ENCODE results near the gene ANGPTL2. TPM values are rescaled to one million over a fixed set of nuclear protein-coding genes. Genes with fewer than 3 reads are reported as not detected.

ANGPTL2 gene
- total RNA-seq, 1 donor from 2014 or later, result not detected

DNA sequence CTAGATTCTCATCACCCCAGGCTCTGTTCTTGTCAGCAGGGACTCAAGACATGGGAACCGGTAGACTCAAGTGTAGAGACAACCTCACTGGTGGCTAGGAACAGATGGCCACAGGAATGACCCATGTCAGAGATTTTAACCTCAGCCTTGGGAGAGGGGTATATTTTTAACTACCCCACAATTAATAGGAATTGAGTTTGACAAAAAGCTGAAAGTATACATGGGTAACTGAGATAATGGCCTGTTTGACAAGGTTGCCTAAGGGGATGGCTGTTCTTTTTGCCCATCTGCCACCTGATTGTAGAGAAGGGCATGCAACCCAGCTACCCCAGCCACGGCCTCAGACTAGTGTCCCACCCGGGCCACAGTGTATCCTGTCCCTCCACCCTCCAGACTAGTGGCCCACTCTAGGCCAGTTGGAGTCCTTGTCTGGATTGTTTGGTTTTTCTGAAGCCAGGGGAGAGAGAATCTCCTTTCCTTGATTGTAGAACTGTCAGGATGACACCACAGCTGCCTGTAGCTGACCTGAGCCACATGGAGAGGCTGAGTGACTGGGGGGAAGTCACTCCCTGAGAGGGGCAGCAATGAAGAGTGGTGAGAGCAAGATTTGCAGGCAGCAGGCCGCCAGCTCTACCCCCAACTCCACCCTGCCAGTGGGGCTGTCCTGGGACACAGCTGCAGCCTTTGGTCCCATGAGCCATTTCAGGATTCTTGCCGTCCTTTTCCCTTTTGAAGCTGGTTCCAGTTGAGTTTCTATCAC is 14.6 kb upstream of the ANGPTL2 start:
- Mint-ChIP-seq H3K4me3 (no peak overlapping the region), H3K27me3 (peaks cover 20% of the 10 kb centered on the region), H3K4me1 (no peaks in the 10 kb centered on the region), H3K36me3 (ENCODE audit: low read depth) (no peaks in the 10 kb centered on the region), H3K27ac (no peak overlapping the region), H3K9me3 (no peaks in the 10 kb centered on the region)
- DNase-seq, result no peak
- intact Hi-C loops (cut with micrococcal nuclease), result no loop called here

DNA sequence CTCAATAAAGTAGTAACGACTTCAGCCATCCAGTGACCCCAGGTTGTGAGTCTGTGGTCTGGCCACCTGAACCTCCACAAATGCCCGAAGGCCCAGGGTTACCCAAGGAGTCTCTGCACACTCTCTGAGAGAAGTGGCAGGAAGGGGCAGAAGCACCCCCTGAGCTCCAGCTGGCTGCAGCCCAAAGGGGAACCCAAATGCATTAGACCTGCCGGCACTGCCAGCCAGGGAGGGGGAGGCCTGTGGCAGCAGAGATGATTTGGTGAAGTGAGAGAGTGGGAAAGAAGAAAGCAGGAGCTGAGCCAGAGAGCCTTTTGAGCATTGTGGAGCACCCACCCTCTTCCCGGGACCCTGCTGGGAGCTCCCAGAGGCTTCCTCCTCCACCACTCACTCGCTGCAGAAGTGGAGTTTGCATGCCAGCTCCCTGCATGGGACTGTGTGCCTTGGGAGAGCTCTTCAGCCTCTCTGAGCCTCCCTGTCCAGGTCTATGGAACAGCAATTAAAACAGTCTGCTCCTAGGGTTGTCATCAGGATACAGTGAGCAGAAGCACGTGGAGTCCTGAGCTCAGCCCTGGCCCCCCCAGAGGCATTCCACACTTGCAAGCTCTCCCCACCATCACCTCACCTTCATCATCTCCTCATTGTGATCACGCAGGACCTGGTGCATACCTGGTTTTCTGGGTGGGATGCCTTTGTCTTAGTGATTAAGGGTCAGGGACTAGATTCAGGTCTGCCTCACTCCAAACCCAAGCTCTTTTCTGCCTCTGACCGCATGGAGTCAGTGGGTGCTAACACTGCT is 13.8 kb upstream of the ANGPTL2 start:
- Mint-ChIP-seq H3K4me1 (no peaks in the 10 kb centered on the region), H3K9me3 (no peaks in the 10 kb centered on the region), H3K27ac (no peak overlapping the region), H3K36me3 (ENCODE audit: low read depth) (no peaks in the 10 kb centered on the region), H3K27me3 (peaks cover 17% of the 10 kb centered on the region), H3K4me3 (no peak overlapping the region)
- intact Hi-C loops (cut with micrococcal nuclease), result no loop called here
- no peak for DNase-seq

DNA sequence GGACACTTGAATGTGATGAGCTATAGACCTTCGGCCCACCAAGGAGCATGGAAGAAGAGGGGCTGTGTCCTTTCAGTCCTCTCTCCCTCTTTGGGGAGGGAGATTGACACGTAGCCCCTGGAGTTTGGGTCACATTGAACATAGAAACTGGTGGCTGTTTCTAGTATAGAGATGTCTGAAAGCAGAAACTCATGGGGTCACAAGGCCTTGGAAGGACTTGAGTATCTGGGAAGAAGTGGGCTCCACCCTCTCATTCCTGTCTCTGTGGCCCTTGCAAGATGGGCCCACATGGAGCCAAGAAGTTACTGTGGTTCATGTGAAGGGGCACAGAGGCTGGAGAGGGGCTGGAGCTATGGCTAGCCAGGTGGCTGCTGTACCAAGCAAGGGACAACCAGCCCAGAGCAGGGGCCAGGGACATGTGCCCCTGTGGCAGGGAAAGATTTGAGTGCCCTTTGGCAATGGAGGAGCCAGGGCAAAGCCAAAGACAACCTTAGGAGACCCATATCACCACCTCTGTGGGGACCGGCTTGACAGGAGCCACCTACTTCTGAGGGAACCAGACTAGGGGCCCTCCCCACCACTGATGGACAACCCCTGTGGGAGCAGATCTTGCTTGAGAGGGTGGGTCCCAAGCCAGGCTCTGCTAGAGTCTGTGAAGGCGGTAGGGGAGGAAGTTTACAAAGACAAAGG is 12.8 kb upstream of the ANGPTL2 start:
- intact Hi-C loops (cut with micrococcal nuclease), result no loop called here
- Mint-ChIP-seq H3K4me3 (no peak overlapping the region), H3K27ac (no peak overlapping the region), H3K27me3 (peaks cover 12% of the 10 kb centered on the region), H3K36me3 (ENCODE audit: low read depth) (no peaks in the 10 kb centered on the region), H3K4me1 (no peaks in the 10 kb centered on the region), H3K9me3 (no peaks in the 10 kb centered on the region)
- no peak for DNase-seq

DNA sequence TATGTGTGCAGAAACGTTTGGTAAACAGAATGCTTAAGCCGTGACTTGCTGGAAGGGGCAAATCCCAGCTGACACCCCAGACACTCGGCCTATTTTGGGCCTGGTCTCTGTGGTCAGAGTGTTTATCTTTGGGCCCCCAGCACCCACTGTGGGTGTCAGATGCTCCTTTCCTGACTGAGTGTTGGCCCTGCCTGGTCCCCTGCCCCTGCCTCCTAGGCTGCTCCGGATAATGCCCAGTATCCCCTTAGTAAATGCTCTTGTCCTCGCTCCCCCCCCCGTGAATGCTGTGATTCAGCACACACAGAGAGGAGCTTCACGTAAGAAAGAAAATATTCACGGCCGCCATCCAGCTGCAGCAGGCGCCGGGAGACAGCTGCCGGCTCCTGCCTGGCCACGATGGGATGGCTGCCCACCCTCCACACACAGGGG is 11.3 kb upstream of the ANGPTL2 start:
- intact Hi-C loops (cut with micrococcal nuclease), result no loop called here
- Mint-ChIP-seq H3K27me3 (peaks cover 16% of the 10 kb centered on the region), H3K9me3 (no peaks in the 10 kb centered on the region), H3K36me3 (ENCODE audit: low read depth) (no peaks in the 10 kb centered on the region), H3K4me3 (no peak overlapping the region), H3K4me1 (no peaks in the 10 kb centered on the region), H3K27ac (no peak overlapping the region)
- DNase-seq, result no peak

DNA sequence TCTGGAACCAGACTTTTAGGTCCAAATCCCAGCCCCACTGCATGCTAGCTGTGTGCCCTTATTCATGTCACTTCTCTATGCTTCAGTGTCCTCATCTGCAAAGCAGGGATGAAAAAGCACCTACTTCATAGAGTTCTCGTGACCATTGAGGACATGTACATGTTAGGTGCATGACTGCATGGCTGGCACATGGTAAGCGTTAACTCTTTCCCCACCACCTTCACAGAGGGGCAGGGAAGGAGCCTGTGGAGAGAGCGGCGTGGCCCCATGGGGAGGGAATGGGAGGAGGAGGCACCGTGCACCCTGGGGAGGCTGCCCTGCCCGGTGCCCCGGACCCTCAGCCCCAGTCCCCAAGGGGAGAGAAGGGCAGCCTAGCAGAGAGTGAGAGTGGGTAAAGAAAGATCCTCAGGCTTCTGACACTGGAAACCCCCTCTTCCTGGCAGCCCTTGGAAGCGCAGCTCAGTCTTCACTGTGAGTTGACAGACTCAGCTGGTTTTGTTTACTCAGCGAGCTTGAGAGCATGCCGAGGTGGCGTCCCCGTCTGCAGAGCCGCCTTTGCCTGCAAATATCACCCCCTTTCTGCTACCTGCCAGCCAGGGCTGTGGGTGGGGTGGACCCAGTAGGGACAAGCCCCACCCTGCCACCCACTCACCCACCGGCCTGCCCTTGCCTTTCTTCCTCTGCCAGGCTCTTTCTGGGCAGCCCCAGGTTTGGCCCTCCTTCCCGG is 10.6 kb upstream of the ANGPTL2 start:
- no peak overlapping the region for H3K4me3 Mint-ChIP-seq
- H3K9me3 Mint-ChIP-seq, result no peaks in the 10 kb centered on the region
- no peaks in the 10 kb centered on the region for H3K4me1 Mint-ChIP-seq
- no peak for DNase-seq
- intact Hi-C loops (cut with micrococcal nuclease), result no loop called here
- no peak overlapping the region for H3K27ac Mint-ChIP-seq
- H3K36me3 Mint-ChIP-seq (ENCODE audit: low read depth), result no peaks in the 10 kb centered on the region
- H3K27me3 Mint-ChIP-seq, result peaks cover 15% of the 10 kb centered on the region

DNA sequence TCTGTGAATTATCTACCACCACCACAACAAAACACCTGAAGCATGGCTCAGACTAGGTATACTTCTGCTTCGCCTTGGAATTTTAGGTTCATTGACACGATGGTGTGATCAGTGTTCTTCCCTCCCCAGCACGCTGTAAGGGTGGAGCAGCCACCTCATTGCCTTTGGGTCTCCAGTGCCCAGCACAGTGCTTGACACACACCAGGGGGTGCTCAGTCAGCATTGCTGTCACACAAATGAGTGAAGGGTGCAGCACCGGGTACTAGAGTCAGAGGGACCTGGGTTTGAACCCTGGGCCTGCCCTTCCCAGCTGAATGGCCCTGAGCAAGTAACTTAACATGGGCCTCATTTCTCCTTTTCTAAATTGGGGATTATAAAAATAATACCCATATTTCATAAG is 9.9 kb upstream of the ANGPTL2 start:
- Mint-ChIP-seq H3K27ac (no peak overlapping the region), H3K27me3 (peaks cover 14% of the 10 kb centered on the region), H3K4me3 (no peak overlapping the region), H3K4me1 (no peaks in the 10 kb centered on the region), H3K36me3 (ENCODE audit: low read depth) (no peaks in the 10 kb centered on the region), H3K9me3 (no peaks in the 10 kb centered on the region)
- intact Hi-C loops (cut with micrococcal nuclease), result no loop called here
- DNase-seq, result no peak

DNA sequence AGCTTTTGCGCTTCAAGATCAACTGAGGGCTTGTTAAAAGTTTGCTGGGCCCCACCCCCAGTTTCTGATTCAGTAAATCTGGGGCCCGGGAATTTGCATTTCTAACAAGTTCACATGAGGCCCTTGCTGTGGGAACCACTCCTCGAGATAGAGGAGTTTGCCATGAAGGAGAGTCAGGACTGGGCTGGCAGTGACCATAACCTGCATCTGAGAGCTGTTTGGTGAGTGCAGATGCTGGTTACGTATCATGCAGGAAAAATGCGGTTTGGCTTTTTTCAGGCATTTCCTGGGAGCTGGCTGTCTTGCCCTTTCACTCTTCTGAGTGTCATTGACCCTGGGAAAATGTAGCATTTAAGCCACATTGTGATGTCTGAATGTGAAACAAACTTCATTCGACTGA is 9.4 kb upstream of the ANGPTL2 start:
- Mint-ChIP-seq H3K27me3 (peaks cover 19% of the 10 kb centered on the region), H3K36me3 (ENCODE audit: low read depth) (no peaks in the 10 kb centered on the region), H3K27ac (no peak overlapping the region), H3K4me1 (no peaks in the 10 kb centered on the region), H3K9me3 (no peaks in the 10 kb centered on the region), H3K4me3 (no peak overlapping the region)
- intact Hi-C loops (cut with micrococcal nuclease), result no loop called here
- no peak for DNase-seq

DNA sequence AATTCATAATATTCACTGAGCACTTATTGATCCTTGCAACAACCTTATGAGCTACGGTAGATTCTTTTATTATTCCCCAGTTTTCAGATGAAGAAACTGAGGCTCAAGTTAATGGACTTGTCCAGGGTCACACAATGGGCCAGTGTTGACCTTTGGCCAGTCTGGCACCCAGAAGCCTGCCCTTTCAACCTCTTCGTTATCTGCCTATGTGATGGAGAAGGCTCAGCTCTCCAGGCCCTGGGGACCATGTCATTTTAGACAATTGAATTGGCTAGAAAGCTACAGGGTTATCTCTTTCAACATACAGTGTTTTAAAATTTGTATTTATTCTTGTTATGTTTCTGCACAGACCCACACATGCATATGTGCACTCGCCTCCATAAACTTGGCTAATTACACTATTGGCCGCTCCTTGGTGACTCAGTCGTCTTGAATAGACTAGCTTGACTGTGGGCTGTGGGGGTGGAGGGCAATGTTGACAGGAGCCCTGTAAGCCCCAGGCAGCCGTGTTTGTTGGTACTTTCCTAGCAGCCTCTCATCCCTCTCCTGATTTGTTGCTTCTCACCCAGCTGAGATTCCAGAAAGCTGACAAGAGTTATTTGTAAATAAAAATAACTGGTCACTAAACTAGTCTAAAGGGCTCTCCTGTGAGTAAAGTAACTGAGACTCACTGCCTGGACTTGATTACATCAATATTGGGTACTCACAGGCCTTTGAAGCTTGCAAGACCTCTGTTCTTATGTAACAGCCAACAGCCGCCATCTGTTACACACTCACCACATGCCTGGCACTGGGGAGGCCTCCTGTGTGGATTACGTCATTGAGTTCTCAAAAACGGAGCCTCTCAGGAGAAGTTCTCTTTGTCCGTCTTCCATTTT is 8.5 kb upstream of the ANGPTL2 start:
- Mint-ChIP-seq H3K27me3 (peaks cover 28% of the 10 kb centered on the region), H3K27ac (no peak overlapping the region), H3K9me3 (no peaks in the 10 kb centered on the region), H3K36me3 (ENCODE audit: low read depth) (no peaks in the 10 kb centered on the region), H3K4me3 (no peak overlapping the region), H3K4me1 (no peaks in the 10 kb centered on the region)
- intact Hi-C loops (cut with micrococcal nuclease), result no loop called here
- no peak for DNase-seq

DNA sequence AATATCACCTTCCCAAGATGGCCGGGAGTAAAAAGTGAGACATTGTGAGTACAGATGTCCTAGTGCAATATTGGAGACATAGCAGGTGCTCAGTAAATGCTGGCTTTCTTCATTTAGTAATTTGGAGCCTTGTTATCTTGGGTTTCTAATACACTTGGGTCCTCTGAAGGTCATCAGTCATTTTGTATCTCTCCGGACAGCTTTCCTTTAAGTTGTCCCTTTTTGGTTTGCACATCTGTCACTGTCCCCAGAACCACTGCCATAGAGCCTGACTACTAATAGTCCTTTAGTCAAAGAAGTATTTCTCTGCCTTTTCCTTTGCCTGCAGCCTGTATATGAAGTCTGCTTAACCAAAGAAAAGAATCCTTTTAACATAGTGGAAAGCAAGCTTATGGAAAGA is 7.8 kb upstream of the ANGPTL2 start:
- Mint-ChIP-seq H3K27me3 (peaks cover 30% of the 10 kb centered on the region), H3K9me3 (no peaks in the 10 kb centered on the region), H3K27ac (no peak overlapping the region), H3K4me1 (no peaks in the 10 kb centered on the region), H3K36me3 (ENCODE audit: low read depth) (no peaks in the 10 kb centered on the region), H3K4me3 (no peak overlapping the region)
- intact Hi-C loops (cut with micrococcal nuclease), result no loop called here
- DNase-seq, result no peak

DNA sequence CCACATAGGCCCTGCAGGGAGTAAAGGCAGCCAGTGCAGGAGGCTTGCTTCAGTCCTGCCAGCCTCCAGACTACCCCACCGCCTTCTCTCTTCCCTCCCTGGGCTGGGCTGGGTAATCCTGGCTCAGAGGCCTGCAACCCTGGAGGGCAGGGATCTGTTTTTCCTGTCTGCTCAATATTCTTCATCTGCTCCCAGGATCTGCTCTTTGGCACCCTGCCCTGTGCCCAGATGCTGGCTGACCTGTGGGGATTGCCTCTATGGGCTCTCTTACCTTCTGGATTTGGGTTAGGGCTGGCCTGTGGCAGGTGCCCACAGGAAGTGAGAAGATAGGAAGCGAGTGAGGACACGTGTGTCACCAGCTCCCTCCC is 7.3 kb upstream of the ANGPTL2 start:
- intact Hi-C loops (cut with micrococcal nuclease), result no loop called here
- Mint-ChIP-seq H3K27ac (no peak overlapping the region), H3K36me3 (ENCODE audit: low read depth) (no peaks in the 10 kb centered on the region), H3K27me3 (peaks cover 35% of the 10 kb centered on the region), H3K4me3 (no peak overlapping the region), H3K9me3 (no peaks in the 10 kb centered on the region), H3K4me1 (no peaks in the 10 kb centered on the region)
- no peak for DNase-seq

DNA sequence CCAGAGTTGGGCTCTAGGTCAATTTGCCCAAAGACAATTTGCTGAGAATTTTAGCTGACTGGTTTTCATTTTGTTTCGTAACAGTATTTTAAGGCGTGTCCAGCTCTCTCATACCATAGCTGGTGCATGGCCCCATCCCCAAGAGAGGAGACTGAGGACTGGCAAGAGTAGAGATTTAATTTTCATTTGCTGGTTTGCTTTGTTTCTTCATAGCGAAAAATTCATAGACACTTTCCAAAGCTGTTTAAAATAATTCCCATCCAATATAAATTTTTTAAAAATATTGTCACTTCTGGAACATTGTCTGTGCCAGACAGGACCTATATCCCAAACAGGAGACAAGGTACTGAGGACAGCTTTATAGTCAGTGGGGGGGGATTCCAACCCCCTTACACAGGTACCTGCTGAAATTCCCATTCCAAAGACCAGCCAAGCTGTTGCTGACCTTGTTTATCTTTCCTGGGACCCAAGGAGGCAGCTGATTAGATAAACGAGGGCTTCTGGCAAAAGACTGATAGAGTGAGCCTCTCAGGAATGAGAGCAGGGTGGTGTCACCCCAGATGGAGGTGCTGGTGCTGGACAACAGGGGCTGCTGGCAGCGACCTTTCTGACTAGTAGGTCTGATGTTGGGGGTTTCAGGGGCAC is 6.8 kb upstream of the ANGPTL2 start:
- Mint-ChIP-seq H3K9me3 (no peaks in the 10 kb centered on the region), H3K27ac (no peak overlapping the region), H3K27me3 (peaks cover 37% of the 10 kb centered on the region), H3K4me3 (no peak overlapping the region), H3K4me1 (no peaks in the 10 kb centered on the region), H3K36me3 (ENCODE audit: low read depth) (no peaks in the 10 kb centered on the region)
- intact Hi-C loops (cut with micrococcal nuclease), result no loop called here
- no peak for DNase-seq

DNA sequence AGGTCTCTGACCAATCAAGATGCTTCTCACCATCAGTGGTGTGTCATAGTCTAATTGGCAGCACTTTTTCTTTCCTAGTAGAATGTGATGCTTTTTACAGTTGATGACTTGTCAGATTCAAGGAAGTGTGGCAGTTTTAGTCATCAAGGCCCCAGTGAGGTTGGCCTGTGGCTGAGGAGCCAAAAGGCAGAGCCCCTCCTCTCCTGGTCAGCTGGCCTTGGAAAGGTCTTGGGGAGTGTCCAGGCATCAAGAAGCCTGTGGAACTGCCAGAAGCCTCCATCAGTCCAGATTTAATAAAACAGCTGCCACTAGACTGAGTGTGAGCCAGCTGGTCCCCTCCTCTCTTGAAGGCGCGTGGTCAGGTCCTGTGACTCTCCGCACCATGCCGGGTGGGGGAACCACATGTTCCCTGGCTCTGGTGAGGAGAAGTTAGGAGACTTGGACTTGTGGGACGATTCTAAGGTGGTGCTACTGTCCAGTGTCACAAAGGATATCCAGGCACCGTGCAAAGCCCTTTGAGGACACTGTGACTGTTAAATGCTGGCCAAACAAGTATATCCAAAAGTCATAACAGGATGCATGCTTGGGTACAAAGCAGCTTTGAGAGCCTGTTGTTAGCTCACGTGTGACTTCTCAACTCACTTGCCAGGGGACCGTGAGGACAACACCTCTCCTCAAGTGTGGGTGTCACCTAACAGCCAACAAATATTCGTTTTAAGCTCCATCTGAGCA is 6.1 kb upstream of the ANGPTL2 start:
- Mint-ChIP-seq H3K9me3 (no peaks in the 10 kb centered on the region), H3K27ac (no peak overlapping the region), H3K4me3 (no peak overlapping the region), H3K36me3 (ENCODE audit: low read depth) (no peaks in the 10 kb centered on the region), H3K4me1 (no peaks in the 10 kb centered on the region), H3K27me3 (peaks cover 41% of the 10 kb centered on the region)
- intact Hi-C loops (cut with micrococcal nuclease), result no loop called here
- DNase-seq, result no peak
